MCF 10A (cell line): ENCODE measurements around the gene TBC1D24. TPM values are rescaled to one million over a fixed set of nuclear protein-coding genes. Genes with fewer than 3 reads are reported as not detected.

Experiments used
- BruUV-seq: library from RNA; stranded (reverse); fragments of 400-500 nt; replicated peaks from 2 replicates; lab custom pipeline; 2021; lab: Mats Ljungman, UMichigan
- CTCF ChIA-PET: fragments of 300-600 bp; sonication (Branson Sonifier 250); formaldehyde crosslinking; extraction: SDS; loops from one replicate; lab custom pipeline; 2021; ENCODE audit warnings: antibody characterized with exemption, inconsistent platforms; lab: Yijun Ruan, JAX
- POLR2A ChIA-PET: fragments of 300-600, 350-650 bp; sonication (Branson Sonifier 250); formaldehyde crosslinking; extraction: SDS; loops from one replicate; lab custom pipeline; 2020; ENCODE audit warnings: antibody characterized with exemption, inconsistent platforms; lab: Yijun Ruan, JAX
- DNase-seq: peaks from one replicate; pipeline ENCODE4 v3.0.0-alpha.2; 2018; ENCODE audit not compliant: unreplicated experiment
- H3K27ac Mint-ChIP-seq: one replicate; pipeline ENCODE4 v1.8.0; 2022; ENCODE audit warnings: mild to moderate bottlenecking, low read depth, mixed read lengths; ENCODE audit not compliant: unreplicated experiment
- H3K27me3 Mint-ChIP-seq: one replicate; pipeline ENCODE4 v1.8.0; 2022; ENCODE audit warnings: mixed read lengths; ENCODE audit not compliant: insufficient read depth, unreplicated experiment
- H3K36me3 Mint-ChIP-seq: one replicate; pipeline ENCODE4 v1.8.0; 2022; ENCODE audit warnings: mild to moderate bottlenecking, moderate library complexity, mixed read lengths; ENCODE audit not compliant: insufficient read depth, unreplicated experiment
- H3K4me1 Mint-ChIP-seq: one replicate; pipeline ENCODE4 v1.8.0; 2022; ENCODE audit warnings: mixed read lengths; ENCODE audit not compliant: insufficient read depth, unreplicated experiment
- H3K4me3 Mint-ChIP-seq: one replicate; pipeline ENCODE4 v1.8.0; 2022; ENCODE audit warnings: mild to moderate bottlenecking, moderate library complexity, mixed read lengths; ENCODE audit not compliant: unreplicated experiment
- H3K9me3 Mint-ChIP-seq: one replicate; pipeline ENCODE4 v1.8.0; 2022; ENCODE audit warnings: mixed read lengths; ENCODE audit not compliant: unreplicated experiment
- CTCF ChIP-seq: fragments of 200-600 bp; IDR thresholded peaks from one replicate; pipeline ENCODE4 v1.8.0; 2022; ENCODE audit warnings: antibody characterized with exemption, mild to moderate bottlenecking; ENCODE audit not compliant: unreplicated experiment
- intact Hi-C: fragments of 100-400 bp; cut with micrococcal nuclease; formaldehyde crosslinking; loops from 2 replicates; pipeline ENCODE4 v1.14.1; 2022
- total RNA-seq: library from RNA; stranded (reverse); gene quantifications from 2 replicates; pipeline ENCODE4 v1.2.3, GENCODE V29; 2022

Gene TBC1D24
- total RNA-seq, 1 experiment from 2014 or later, result 8.1 TPM

GRCh38 chr16:2443555-2443954 lies 31.4 kb upstream of the TBC1D24 start:
- Mint-ChIP-seq H3K4me3 (no peak overlapping the region), H3K36me3 (peaks cover 47% of the 10 kb centered on the region), H3K4me1 (peaks cover 6% of the 10 kb centered on the region), H3K27ac (no peak overlapping the region), H3K27me3 (no peaks in the 10 kb centered on the region), H3K9me3 (no peaks in the 10 kb centered on the region)
- no peak for DNase-seq
- TF ChIP-seq CTCF, result no peak
- intact Hi-C loops, result no loop called here
- POLR2A ChIA-PET, result interaction anchor here (0.9 kb wide), 1 partner anchor 14 kb away, joined by 3 read pairs; no protein-coding TSS in a partner anchor
- CTCF ChIA-PET, result interaction anchor here (0.6 kb wide), 1 partner anchor 58 kb away, joined by 3 read pairs; no protein-coding TSS in a partner anchor
- no TSS peak for BruUV-seq

DNA sequence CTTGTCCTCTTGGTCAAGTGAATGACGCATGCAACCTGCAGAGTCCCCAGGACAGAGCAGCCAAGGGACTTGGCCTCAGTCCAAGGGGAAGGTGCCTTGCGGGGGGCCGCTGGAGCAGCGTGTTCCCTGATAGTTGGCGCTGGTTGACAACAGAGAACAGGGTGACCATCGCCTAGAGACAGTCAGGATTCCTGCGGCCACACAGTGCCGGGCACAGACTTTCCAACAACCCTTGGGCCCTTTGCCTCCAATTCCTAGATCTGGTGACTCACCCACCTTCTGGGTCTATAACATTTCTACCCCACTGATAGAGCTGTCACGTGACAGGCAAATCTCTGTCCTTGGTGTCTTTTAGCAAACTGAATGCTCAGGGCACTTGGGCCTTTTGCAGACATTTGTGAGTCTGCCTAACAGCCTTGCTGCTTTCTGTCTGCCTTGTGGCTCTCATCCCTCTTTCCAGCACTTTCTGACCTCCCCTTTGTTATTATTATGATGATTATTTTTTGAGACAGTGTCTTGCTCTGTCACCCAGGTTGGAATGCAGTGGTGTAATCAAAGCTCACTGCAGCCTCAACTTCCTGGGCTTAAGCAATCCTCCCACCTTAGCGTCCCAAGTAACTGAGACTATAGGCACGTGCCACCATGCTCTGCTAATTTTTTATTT lies 26.9 kb upstream of the TBC1D24 start:
- Mint-ChIP-seq H3K9me3 (no peaks in the 10 kb centered on the region), H3K27ac (no peak overlapping the region), H3K4me1 (peaks cover 6% of the 10 kb centered on the region), H3K4me3 (no peak overlapping the region), H3K36me3 (peaks cover 34% of the 10 kb centered on the region), H3K27me3 (no peaks in the 10 kb centered on the region)
- POLR2A ChIA-PET, result interaction anchor here (0.9 kb wide), 1 partner anchor 18 kb away, joined by 3 read pairs; no protein-coding TSS in a partner anchor
- DNase-seq, result peak; percentile 80
- no TSS peak for BruUV-seq
- no peak for TF ChIP-seq CTCF
- intact Hi-C loops, result no loop called here
- CTCF ChIA-PET, result no interaction called here

DNA sequence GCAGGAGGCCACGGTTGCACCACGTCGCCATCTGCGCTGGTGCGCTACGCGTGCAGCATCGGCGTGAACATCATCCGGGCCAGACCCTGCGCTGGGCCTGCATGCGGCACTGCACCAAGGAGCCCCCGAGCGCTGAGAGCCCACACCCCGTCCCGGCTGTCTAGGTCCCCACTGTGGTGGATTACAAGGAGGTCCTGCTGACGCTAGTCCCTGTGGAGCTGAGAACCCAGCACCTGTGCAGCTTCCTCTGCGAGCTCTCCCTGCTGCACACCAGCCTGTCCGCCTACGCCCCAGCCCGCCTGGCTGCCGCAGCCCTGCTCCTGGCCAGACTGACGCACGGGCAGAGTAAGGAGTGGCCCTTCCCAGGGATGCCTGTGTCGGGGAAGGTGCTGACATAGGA lies 25.8 kb upstream of the TBC1D24 start:
- no peak for DNase-seq
- H3K27me3 Mint-ChIP-seq, result no peaks in the 10 kb centered on the region
- no TSS peak for BruUV-seq
- intact Hi-C loops, result no loop called here
- H3K4me3 Mint-ChIP-seq, result no peak overlapping the region
- ChIA-PET POLR2A (no interaction called here), CTCF (interaction anchor here (0.6 to 1.2 kb wide), 2 partner anchors 129 to 255 kb away, joined by 3 read pairs; no protein-coding TSS in a partner anchor)
- H3K4me1 Mint-ChIP-seq, result peaks cover 6% of the 10 kb centered on the region
- H3K36me3 Mint-ChIP-seq, result peaks cover 34% of the 10 kb centered on the region
- TF ChIP-seq CTCF, result no peak
- H3K9me3 Mint-ChIP-seq, result no peaks in the 10 kb centered on the region
- no peak overlapping the region for H3K27ac Mint-ChIP-seq

- Mint-ChIP-seq H3K4me3 (no peak overlapping the region), H3K9me3 (no peaks in the 10 kb centered on the region), H3K36me3 (peaks cover 29% of the 10 kb centered on the region), H3K27ac (no peak overlapping the region), H3K27me3 (no peaks in the 10 kb centered on the region), H3K4me1 (peaks cover 6% of the 10 kb centered on the region)
- no peak for TF ChIP-seq CTCF
- intact Hi-C loops, result no loop called here
- DNase-seq, result no peak
- ChIA-PET CTCF (no interaction called here), POLR2A (interaction anchor here (1.1 kb wide), 1 partner anchor 9 kb away, joined by 4 read pairs; the partner anchor contains the start of gene TEDC2)
- no TSS peak for BruUV-seq
Measured at GRCh38 chr16:2450535-2450934, 24.4 kb upstream of the TBC1D24 start.
